C4-2B (cell line): ENCODE results near the gene DGKH.

Source experiments
- CTCF ChIP-seq: fragments of 450-650 bp; conservative IDR thresholded peaks from 2 replicates; pipeline ENCODE4 v1.5.1; 2017; ENCODE audit warnings: mild to moderate bottlenecking
- ZFX ChIP-seq: fragments of 450-650 bp; IDR thresholded peaks from 2 replicates; pipeline ENCODE4 v1.6.1; 2017

- no peak for TF ChIP-seq CTCF
- TF ChIP-seq ZFX, result no peak
These were observed 7.8 kb upstream of the DGKH start for GRCh38 chr13:42040730-42041010.
